IMR-90 (cell line): ENCODE data around the gene ARHGAP5.

Experiments
- CEBPB ChIP-seq: IDR thresholded peaks from 2 replicates; pipeline ENCODE4 v1.6.1; 2012; ENCODE audit warnings: low read depth, low read length, improper control_type of control experiment
- CTCF ChIP-seq: conservative IDR thresholded peaks from 2 replicates; pipeline ENCODE4 v1.5.1; 2012; ENCODE audit warnings: mild to moderate bottlenecking, low read depth, low read length, improper control_type of control experiment
- MXI1 ChIP-seq: IDR thresholded peaks from 2 replicates; pipeline ENCODE4 v1.6.1; 2012; ENCODE audit warnings: low read depth, mild to moderate bottlenecking, low read length, moderate library complexity, borderline replicate concordance
- NFE2L2 ChIP-seq: fragments of 150-350 bp; IDR thresholded peaks from 2 replicates; pipeline ENCODE4 v1.6.1; 2016; ENCODE audit warnings: low read depth, mild to moderate bottlenecking, low read length
- POLR2A ChIP-seq: IDR thresholded peaks from 2 replicates; pipeline ENCODE4 v1.6.1; 2012; ENCODE audit warnings: mild to moderate bottlenecking, low read depth, low read length
- RFX5 ChIP-seq: IDR thresholded peaks from 2 replicates; pipeline ENCODE4 v1.8.0; 2012; ENCODE audit warnings: low read depth, mild to moderate bottlenecking, low read length, moderate library complexity
- TF ChIP-seq, protein P1 (sequence below): fragments of 150-350 bp; IDR thresholded peaks from 2 replicates; pipeline ENCODE4 v1.6.1; 2017; ENCODE audit warnings: mild to moderate bottlenecking, antibody characterized with exemption, low read length, low read depth

- TF ChIP-seq MXI1 (no peak), CTCF (no peak), RFX5 (no peak), NFE2L2 (no peak), POLR2A (no peak), CEBPB (no peak)
- TF ChIP-seq, protein P1, sequence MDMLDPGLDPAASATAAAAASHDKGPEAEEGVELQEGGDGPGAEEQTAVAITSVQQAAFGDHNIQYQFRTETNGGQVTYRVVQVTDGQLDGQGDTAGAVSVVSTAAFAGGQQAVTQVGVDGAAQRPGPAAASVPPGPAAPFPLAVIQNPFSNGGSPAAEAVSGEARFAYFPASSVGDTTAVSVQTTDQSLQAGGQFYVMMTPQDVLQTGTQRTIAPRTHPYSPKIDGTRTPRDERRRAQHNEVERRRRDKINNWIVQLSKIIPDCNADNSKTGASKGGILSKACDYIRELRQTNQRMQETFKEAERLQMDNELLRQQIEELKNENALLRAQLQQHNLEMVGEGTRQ = no peak
Measured at GRCh38 chr14:32109676-32110547, 32.8 kb downstream of the ARHGAP5 start.
